Lower lobe of right lung (tissue), 2 donors: ENCODE data around the gene AARSD1. TPM values are rescaled to one million over a fixed set of nuclear protein-coding genes. Genes with fewer than 3 reads are reported as not detected.
A peak's percentile ranks its signal among the peaks of the same experiment; 100 is the strongest.
"Not testable (repeated sequence)": the region's sequence is repeated elsewhere in the genome, so short reads cannot be mapped to it uniquely, and the experiment has no call there.

Experiments
- ATAC-seq, 2 donors: fragments of 200-7000 bp; cut with Tn5 transposase; one replicate each; pipeline ENCODE4 v1.9.1; 2020 to 2022; ENCODE audit warnings: mild to moderate bottlenecking in 2 of 2, moderate library complexity in 2 of 2
- DNase-seq: peaks from one replicate; pipeline ENCODE4 v3.0.0-alpha.2; 2020
- H3K27ac ChIP-seq: fragments of 200-600 bp; one replicate; pipeline ENCODE4 v1.8.0; 2022
- H3K27me3 ChIP-seq: fragments of 200-600 bp; one replicate; pipeline ENCODE4 v1.8.0; 2022; ENCODE audit warnings: low read depth
- H3K36me3 ChIP-seq: fragments of 200-600 bp; one replicate; pipeline ENCODE4 v1.8.0; 2022; ENCODE audit warnings: mild to moderate bottlenecking
- H3K4me1 ChIP-seq: fragments of 200-600 bp; one replicate; pipeline ENCODE4 v1.8.0; 2022
- H3K4me3 ChIP-seq: fragments of 200-600 bp; one replicate; pipeline ENCODE4 v1.8.0; 2022; ENCODE audit warnings: mild to moderate bottlenecking
- H3K9me3 ChIP-seq: fragments of 200-600 bp; one replicate; pipeline ENCODE4 v1.8.0; 2022
- CTCF ChIP-seq: fragments of 200-600 bp; IDR thresholded peaks from one replicate; pipeline ENCODE4 v1.8.0; 2022; ENCODE audit warnings: antibody characterized with exemption, mild to moderate bottlenecking
- intact Hi-C: fragments of 100-400 bp; cut with DNase I; formaldehyde crosslinking; loops from one replicate; pipeline ENCODE4 v1.11.0; 2022
- total RNA-seq: library from RNA; stranded (reverse); fragmentation: NEBNext Ultra II Directional; extraction: Animal tissue kit (Norgen Biotek cat#: 25700); gene quantifications from one replicate; pipeline ENCODE4 v1.2.1, GENCODE V29; 2021
- donor health status: DM: no; HTN: yes; CAD: no; lungs with severe emphysema.

Gene AARSD1
- total RNA-seq, 1 donor from 2014 or later, result 25.2 TPM

DNA sequence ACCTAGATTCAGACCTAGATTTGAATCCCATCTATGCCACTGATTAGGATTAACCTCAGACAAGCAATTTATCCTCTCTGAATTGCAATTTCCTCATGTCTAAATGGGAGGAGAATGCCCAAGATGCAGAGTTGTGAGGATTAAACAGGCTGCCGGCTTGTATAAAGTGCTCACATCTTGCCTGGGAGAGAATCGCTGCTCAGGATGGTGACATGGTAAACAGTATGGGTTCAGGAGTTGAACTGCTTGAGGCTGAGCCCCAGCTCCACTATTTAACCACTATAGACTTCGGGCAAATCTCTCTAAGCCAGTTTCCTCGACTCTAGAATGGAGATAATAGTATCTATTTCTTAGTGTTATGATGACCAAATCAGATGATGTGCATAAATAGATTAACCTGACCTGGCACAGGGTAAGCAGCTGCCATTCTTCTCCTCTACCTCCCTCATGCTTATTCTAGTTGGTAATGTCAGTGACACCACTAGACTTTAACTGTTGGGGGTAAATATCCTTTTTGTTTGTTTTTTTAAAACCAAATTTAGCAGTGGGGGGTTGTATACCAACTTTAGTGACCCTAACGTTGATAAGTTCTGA is 33.2 kb upstream of the AARSD1 start:
- Histone ChIP-seq H3K9me3 (no peaks in the 10 kb centered on the region), H3K27me3 (no peaks in the 10 kb centered on the region), H3K27ac (peak overlapping the region; percentile 96), H3K36me3 (peaks cover 48% of the 10 kb centered on the region), H3K4me3 (peak overlapping the region; percentile 89), H3K4me1 (peaks cover 42% of the 10 kb centered on the region)
- intact Hi-C loops, result no loop called here
- TF ChIP-seq CTCF, result no peak
- ATAC-seq, result no peak
- no peak for DNase-seq

DNA sequence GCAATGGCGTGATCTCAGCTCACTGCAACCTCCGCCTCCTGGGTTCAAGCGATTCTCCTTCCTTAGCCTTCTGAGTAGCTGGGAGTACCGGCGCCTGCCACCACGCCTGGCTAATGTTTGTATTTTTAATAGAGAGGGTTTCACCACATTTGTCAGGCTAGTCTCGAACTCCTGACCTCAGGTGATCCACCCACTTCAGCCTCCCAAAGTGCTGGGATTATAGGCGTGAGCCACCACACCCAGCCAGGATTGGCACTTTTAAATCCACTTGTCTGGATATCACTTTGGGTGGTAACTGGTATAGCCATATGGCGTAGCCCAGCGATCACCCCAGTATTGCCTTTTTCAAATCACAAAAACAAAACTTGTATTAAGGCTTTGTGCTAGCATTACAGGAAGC is 29.7 kb upstream of the AARSD1 start:
- DNase-seq, ATAC-seq, intact Hi-C loops, H3K27ac ChIP-seq, H3K27me3 ChIP-seq, H3K4me3 ChIP-seq, H3K9me3 ChIP-seq: not testable (repeated sequence)
- H3K4me1 ChIP-seq, result peaks cover 13% of the 10 kb centered on the region
- H3K36me3 ChIP-seq, result peaks cover 50% of the 10 kb centered on the region

DNA sequence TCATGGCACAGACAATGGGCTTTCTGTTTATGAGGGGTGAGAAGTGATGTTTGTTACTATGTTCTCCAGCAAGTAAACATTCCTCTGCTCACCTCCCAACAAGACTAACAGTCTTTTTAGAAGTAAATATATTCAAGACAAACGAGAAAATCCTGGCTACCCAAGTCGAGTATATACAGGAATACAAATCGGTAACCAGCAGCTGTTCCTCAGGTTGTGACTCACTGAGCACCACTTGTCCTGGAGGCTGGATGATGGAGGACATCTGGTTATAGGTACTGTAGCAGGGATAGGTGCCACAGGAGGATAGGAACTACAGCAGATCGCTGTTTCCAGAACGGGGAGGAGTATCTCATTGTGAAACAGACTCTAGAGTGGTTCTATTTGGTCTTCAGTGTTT is 28.6 kb upstream of the AARSD1 start:
- no peak for TF ChIP-seq CTCF
- DNase-seq (no peak), ATAC-seq (no peak)
- intact Hi-C loops, result no loop called here
- Histone ChIP-seq H3K4me3 (no peak overlapping the region), H3K27me3 (no peaks in the 10 kb centered on the region), H3K36me3 (peaks cover 61% of the 10 kb centered on the region), H3K4me1 (peaks cover 10% of the 10 kb centered on the region), H3K27ac (no peak overlapping the region), H3K9me3 (no peaks in the 10 kb centered on the region)

GRCh38 chr17:42991471-42991870 is 27.2 kb upstream of the AARSD1 start:
- TF ChIP-seq CTCF, result no peak
- H3K27me3 ChIP-seq, result no peaks in the 10 kb centered on the region
- intact Hi-C loops, result no loop called here
- no peaks in the 10 kb centered on the region for H3K9me3 ChIP-seq
- H3K4me1 ChIP-seq, result no peaks in the 10 kb centered on the region
- ATAC-seq (no peak), DNase-seq (no peak)
- H3K27ac ChIP-seq, result no peak overlapping the region
- no peak overlapping the region for H3K4me3 ChIP-seq
- peaks cover 75% of the 10 kb centered on the region for H3K36me3 ChIP-seq

DNA sequence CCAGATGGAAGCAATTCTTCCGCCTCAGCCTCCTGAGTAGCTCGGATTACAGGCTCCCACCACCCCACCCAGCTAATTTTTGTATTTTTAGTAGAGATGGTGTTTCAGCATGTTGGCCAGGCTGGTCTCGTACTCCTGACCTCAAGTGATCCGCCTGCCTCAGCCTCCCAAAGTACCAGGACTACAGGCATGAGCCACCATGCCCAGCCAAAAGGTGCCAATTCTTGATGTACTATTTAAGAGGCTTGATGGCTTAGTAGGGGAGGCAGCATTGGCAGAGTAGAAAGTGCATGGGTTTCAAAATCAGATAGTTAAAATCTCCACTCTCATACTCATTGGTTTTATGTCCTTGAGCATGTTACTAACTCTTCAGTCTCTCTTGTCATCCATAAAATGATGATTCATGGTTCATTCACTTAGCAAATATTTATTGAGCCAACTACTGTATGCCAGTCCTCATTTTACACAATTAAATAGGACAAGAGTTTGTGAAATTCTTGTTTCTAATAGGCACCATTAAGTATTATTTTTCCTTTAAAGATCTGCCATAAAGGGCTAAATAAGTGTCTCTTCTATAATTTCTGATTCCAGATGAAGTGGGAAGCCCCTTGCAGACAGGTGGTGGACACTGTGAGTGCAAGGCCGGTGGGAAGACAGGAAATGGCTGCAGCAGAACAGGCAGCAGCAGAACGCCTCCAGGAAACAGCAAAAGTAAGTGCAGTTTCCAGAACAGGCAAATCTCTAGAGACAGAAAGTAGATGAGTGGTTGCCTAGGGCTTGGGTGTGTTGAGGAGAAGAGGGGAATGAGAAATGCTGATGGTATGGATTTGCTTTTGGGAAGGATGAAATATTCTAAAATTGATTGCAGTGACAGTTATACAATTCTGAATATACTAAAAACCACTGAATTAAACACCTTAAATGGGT is 25.7 kb upstream of the AARSD1 start:
- H3K9me3 ChIP-seq, result no peaks in the 10 kb centered on the region
- H3K27me3 ChIP-seq, result no peaks in the 10 kb centered on the region
- intact Hi-C loops, result no loop called here
- H3K27ac ChIP-seq, result no peak overlapping the region
- H3K4me1 ChIP-seq, result peaks cover 8% of the 10 kb centered on the region
- ATAC-seq (no peak), DNase-seq (no peak)
- no peak overlapping the region for H3K4me3 ChIP-seq
- peaks cover 87% of the 10 kb centered on the region for H3K36me3 ChIP-seq
- TF ChIP-seq CTCF, result no peak

- H3K4me3 ChIP-seq, result no peak overlapping the region
- peaks cover 17% of the 10 kb centered on the region for H3K4me1 ChIP-seq
- intact Hi-C loops, result no loop called here
- no peaks in the 10 kb centered on the region for H3K9me3 ChIP-seq
- H3K27ac ChIP-seq, result no peak overlapping the region
- ATAC-seq (no peak), DNase-seq (no peak)
- no peak for TF ChIP-seq CTCF
- peaks cover 91% of the 10 kb centered on the region for H3K36me3 ChIP-seq
- no peaks in the 10 kb centered on the region for H3K27me3 ChIP-seq
Observed at GRCh38 chr17:42989141-42989540, 24.9 kb upstream of the AARSD1 start.
